Measurements from ENCODE around the gene TRAPPC14.

DNA sequence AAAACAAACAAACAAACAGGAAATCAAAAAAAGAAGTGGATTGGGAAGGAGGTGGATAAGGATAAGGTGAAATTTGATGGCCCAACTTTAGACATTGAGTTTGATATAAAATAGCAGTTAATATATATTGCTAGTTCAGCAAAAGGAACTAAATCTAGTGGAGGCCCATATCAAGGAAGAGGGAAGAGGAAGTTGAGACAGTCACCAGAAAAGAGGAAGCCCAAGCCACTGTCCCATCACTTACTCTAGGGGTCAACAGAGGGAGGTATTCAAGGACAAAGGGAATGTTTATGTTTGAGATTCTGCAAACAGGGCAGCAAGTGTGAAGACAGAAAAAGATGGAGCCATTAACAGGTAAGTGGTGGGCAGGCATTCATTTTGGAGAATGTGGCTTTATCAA lies 6.1 kb downstream of the TRAPPC14 start:
- TF ChIP-seq, protein P1, sequence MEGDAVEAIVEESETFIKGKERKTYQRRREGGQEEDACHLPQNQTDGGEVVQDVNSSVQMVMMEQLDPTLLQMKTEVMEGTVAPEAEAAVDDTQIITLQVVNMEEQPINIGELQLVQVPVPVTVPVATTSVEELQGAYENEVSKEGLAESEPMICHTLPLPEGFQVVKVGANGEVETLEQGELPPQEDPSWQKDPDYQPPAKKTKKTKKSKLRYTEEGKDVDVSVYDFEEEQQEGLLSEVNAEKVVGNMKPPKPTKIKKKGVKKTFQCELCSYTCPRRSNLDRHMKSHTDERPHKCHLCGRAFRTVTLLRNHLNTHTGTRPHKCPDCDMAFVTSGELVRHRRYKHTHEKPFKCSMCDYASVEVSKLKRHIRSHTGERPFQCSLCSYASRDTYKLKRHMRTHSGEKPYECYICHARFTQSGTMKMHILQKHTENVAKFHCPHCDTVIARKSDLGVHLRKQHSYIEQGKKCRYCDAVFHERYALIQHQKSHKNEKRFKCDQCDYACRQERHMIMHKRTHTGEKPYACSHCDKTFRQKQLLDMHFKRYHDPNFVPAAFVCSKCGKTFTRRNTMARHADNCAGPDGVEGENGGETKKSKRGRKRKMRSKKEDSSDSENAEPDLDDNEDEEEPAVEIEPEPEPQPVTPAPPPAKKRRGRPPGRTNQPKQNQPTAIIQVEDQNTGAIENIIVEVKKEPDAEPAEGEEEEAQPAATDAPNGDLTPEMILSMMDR (IDR thresholded peaks at IDR 0.05), result no peak
- TF ChIP-seq POLR2A (IDR thresholded peaks at IDR 0.05), result no peak
